K562 (cell line): ENCODE data around the gene ZBTB48. TPM values are rescaled to one million over a fixed set of nuclear protein-coding genes. Genes with fewer than 3 reads are reported as not detected.

Source experiments
- BCOR ChIP-seq: fragments of 450-650 bp; IDR thresholded peaks from 2 replicates; pipeline ENCODE4 v1.6.1; 2016
- CEBPZ ChIP-seq: fragments of 150-350 bp; IDR thresholded peaks from 2 replicates; pipeline ENCODE4 v1.6.1; 2014; ENCODE audit warnings: low read depth, mild to moderate bottlenecking, low read length, borderline replicate concordance
- CTBP1 ChIP-seq: fragments of 450-650 bp; IDR thresholded peaks from 2 replicates; pipeline ENCODE4 v1.6.1; 2016; ENCODE audit warnings: borderline replicate concordance
- E2F3 ChIP-seq: fragments of 250-450 bp; sonication (Bioruptor Pico); IDR thresholded peaks from 2 replicates; pipeline ENCODE4 v1.4.0; 2020; ENCODE audit warnings: mild to moderate bottlenecking
- ELF4 ChIP-seq: fragments of 450-650 bp; formaldehyde crosslinking; IDR thresholded peaks from 2 replicates; pipeline ENCODE4 v1.4.0; 2022; ENCODE audit warnings: missing genetic modification characterization
- EP400 ChIP-seq: fragments of 450-650 bp; IDR thresholded peaks from 2 replicates; pipeline ENCODE4 v1.6.1; 2017; ENCODE audit warnings: antibody characterized with exemption, mild to moderate bottlenecking, moderate library complexity
- HINFP ChIP-seq: fragments of 450-650 bp; conservative IDR thresholded peaks from 2 replicates; pipeline ENCODE4 v1.6.1; 2016; ENCODE audit warnings: missing genetic modification characterization, low read depth, mild to moderate bottlenecking, control low read depth, missing compliant biosample characterization
- IRF9 ChIP-seq: fragments of 450-650 bp; IDR thresholded peaks from 2 replicates; pipeline ENCODE4 v1.6.1; 2016; ENCODE audit warnings: missing biosample characterization, missing genetic modification characterization
- JUN ChIP-seq, 2 experiments: sonication (generic) in 1 of 2; formaldehyde crosslinking in 1 of 2; IDR thresholded peaks; 2 replicates each; pipeline versions ENCODE4 v1.6.1 to v1.8.0; 2012 to 2022; ENCODE audit warnings: borderline replicate concordance in 2 of 2, mild to moderate bottlenecking in 2 of 2, improper control_type of control experiment in 1 of 2, low read depth in 1 of 2, low read length in 1 of 2, missing genetic modification reagents in 1 of 2
- KDM4B ChIP-seq, 2 experiments: fragments of 450-650 bp in 1 of 2; sonication (generic) in 1 of 2; IDR thresholded peaks; 2 replicates each; pipeline ENCODE4 v1.6.1; 2016 to 2017; ENCODE audit warnings: borderline replicate concordance in 2 of 2, antibody characterized with exemption in 1 of 2, low read depth in 1 of 2, mild to moderate bottlenecking in 1 of 2
- POLR2A ChIP-seq: fragments of 450-650 bp; conservative IDR thresholded peaks from 2 replicates; pipeline ENCODE4 v1.6.1; 2016
- RFX1 ChIP-seq: fragments of 450-650 bp; IDR thresholded peaks from 2 replicates; pipeline ENCODE4 v1.6.1; 2016; ENCODE audit warnings: mild to moderate bottlenecking, moderate library complexity
- RHOXF2B ChIP-seq: fragments of 250-450 bp; sonication (Bioruptor Pico); conservative IDR thresholded peaks from 2 replicates; pipeline ENCODE4 v1.5.1; 2021
- SMAD4 ChIP-seq: fragments of 250-450 bp; sonication (Bioruptor Pico); conservative IDR thresholded peaks from 2 replicates; pipeline ENCODE4 v1.8.0; 2021; ENCODE audit warnings: inconsistent platforms, mild to moderate bottlenecking, moderate library complexity
- USF2 ChIP-seq: sonication (generic); formaldehyde crosslinking; IDR thresholded peaks from 2 replicates; pipeline ENCODE4 v1.5.0; 2020; ENCODE audit warnings: missing genetic modification reagents
- ZBED1 ChIP-seq: IDR thresholded peaks from 2 replicates; pipeline ENCODE4 v1.6.1; 2014
- ZBTB2 ChIP-seq: fragments of 450-650 bp; IDR thresholded peaks from 2 replicates; pipeline ENCODE4 v1.6.1; 2016; ENCODE audit warnings: antibody characterized with exemption
- ZKSCAN3 ChIP-seq: fragments of 250-450 bp; sonication (Bioruptor Pico); IDR thresholded peaks from 2 replicates; pipeline ENCODE4 v1.4.0; 2020
- ZNF134 ChIP-seq: fragments of 250-450 bp; sonication (Bioruptor Pico); conservative IDR thresholded peaks from 2 replicates; pipeline ENCODE4 v1.4.0; 2020
- ZNF347 ChIP-seq: fragments of 450-650 bp; formaldehyde crosslinking; IDR thresholded peaks from 2 replicates; pipeline ENCODE4 v1.4.0; 2020; ENCODE audit warnings: low read depth, mild to moderate bottlenecking, moderate library complexity
- polyA plus RNA-seq, 8 experiments: library from polyadenylated mRNA; depleted of rRNA in 4 of 8; stranded (reverse) in 5 of 8; unstranded in 3 of 8; fragments of >200 nt; fragmentation: Nextera tagmentation in 2 of 8; fragmentation: Illumina TruSeq in 1 of 8; extraction: Ambion mirVana in 2 of 8; extraction: Trizol in 1 of 8; gene quantifications; 2 replicates each; pipeline versions ENCODE4 v1.2.1 to v1.2.3, GENCODE V29; 2011 to 2014; ENCODE audit warnings: inconsistent platforms in 1 of 8, missing spikeins in 1 of 8
- total RNA-seq, 7 experiments: library from RNA; depleted of rRNA in 6 of 7; stranded (reverse); fragments of >200 nt in 6 of 7; fragmentation: Illumina TruSeq in 2 of 7; extraction: Trizol in 2 of 7; gene quantifications; 2 replicates each; pipeline versions ENCODE4 v1.2.1 to v1.2.3, GENCODE V29; 2011 to 2021; ENCODE audit warnings: low replicate concordance in 1 of 7

ZBTB48 gene
- total and polyA plus RNA-seq, 9 of the 15 experiments (the other 6 are each of a cell fraction or from before 2014, with no cell fraction given), result 1.9 to 66.9 (median 29.5) TPM

- TF ChIP-seq CEBPZ (no peak), RHOXF2B (CRISPR knock-in tag) (0 out of 2 replicates have a peak, but pooled peaks have one; percentile 38), CTBP1 (0 out of 2 replicates have a peak, but pooled peaks have one; percentile 26), E2F3 (CRISPR knock-in tag) (peak; percentile 85; the same call in 1 of the 2 replicates), KDM4B (IDR thresholded peaks at IDR 0.05; ENCODE audit: borderline replicate concordance in 2 of 2, low read depth in 1 of 2) (no peak), ZNF134 (CRISPR knock-in tag) (peak; percentile 61), USF2 (peak; percentile 81), HINFP (tag) (peak; percentile 61; the same call in 1 of the 2 replicates), IRF9 (tag) (peak; percentile 70; the same call in 1 of the 2 replicates), JUN (IDR thresholded peaks at IDR 0.05; ENCODE audit: borderline replicate concordance, low read depth, low read length) (peak; percentile 78; the same call in 1 of the 2 replicates), JUN (CRISPR knock-in tag; IDR thresholded peaks at IDR 0.05; ENCODE audit: borderline replicate concordance) (no peak), EP400 (peak; percentile 99), BCOR (no peak), RFX1 (no peak), ZKSCAN3 (CRISPR knock-in tag) (no peak), SMAD4 (CRISPR knock-in tag) (peak; percentile 92; the same call in 1 of the 2 replicates), ELF4 (CRISPR knock-in tag) (peak; percentile 66; the same call in 1 of the 2 replicates), POLR2A (no peak; the same call in 1 of the 2 replicates), ZBTB2 (no peak), ZBED1 (no peak), ZNF347 (CRISPR knock-in tag) (peak; percentile 77; the same call in 1 of the 2 replicates)
Observed at GRCh38 chr1:6603915-6604558, 24.2 kb downstream of the ZBTB48 start (continued).
